GM18499 (cell line): ENCODE measurements around the gene SYVN1.
A peak's percentile ranks its signal among the peaks of the same experiment; 100 is the strongest.
"Not testable (repeated sequence)": the region's sequence is repeated elsewhere in the genome, so short reads cannot be mapped to it uniquely, and the experiment has no call there.

ENCODE experiments used
- ATAC-seq: cut with Tn5 transposase; IDR thresholded peaks from one replicate; pipeline ENCODE4 v1.9.1; 2021; ENCODE audit warnings: moderate number of reproducible peaks; ENCODE audit not compliant: insufficient read depth, unreplicated experiment

Gene SYVN1

GRCh38 chr11:65134240-65134951 is at the start of gene SYVN1:
Gene SYVN1, minus strand, starts transcription at chr11:65134519. Its CDS starts 918 bp downstream, at chr11:65133601.
- ATAC-seq = peak; percentile 31

- ATAC-seq = no peak
Observed at GRCh38 chr11:65183201-65183891, 49.0 kb upstream of the SYVN1 start.

- ATAC-seq = no peak
Observed at GRCh38 chr11:65182258-65183170, 48.2 kb upstream of the SYVN1 start.

DNA sequence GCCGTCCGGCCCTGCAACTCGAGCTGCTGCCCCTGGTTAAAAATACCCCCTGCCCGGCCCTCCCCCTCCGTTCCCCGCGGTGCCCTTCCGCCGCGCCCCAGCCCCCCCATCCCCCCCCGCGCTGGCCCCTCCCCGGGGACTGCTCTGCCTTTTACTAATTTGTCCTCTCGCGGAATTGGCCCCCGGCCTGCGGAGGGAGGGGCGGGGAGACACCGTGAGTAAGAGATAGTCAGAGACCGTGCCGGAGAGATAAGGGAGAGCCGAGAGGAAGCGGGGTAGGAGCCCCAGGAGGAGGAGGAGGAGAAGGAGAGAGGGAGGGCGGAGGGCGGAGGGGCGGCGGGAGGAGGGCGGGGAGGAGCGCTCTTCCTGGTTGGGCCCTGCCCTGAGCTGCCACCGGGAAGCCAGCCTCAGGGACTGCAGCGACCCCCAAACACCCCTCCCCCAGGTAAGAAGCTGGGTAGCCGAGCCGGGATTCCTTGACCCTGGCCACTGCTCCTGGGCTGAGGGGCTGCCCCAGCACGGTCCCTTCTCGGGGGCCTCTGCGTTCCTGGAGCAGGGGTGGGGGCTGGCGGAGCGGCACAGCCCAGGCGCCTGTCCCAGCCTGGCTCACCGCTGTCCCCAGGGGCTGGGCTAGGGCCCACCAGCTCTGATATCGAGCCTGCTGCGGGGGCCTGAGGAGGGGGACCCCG is 47.4 kb upstream of the SYVN1 start, which contains the start of gene CAPN1:
Gene CAPN1 (plus strand): TSS at position 360 of the 689 bp plus-strand sequence. CDS start 774 bp downstream, outside the sequence.
- ATAC-seq = no peak

GRCh38 chr11:65180877-65181568 is 46.7 kb upstream of the SYVN1 start:
- ATAC-seq = no peak

DNA sequence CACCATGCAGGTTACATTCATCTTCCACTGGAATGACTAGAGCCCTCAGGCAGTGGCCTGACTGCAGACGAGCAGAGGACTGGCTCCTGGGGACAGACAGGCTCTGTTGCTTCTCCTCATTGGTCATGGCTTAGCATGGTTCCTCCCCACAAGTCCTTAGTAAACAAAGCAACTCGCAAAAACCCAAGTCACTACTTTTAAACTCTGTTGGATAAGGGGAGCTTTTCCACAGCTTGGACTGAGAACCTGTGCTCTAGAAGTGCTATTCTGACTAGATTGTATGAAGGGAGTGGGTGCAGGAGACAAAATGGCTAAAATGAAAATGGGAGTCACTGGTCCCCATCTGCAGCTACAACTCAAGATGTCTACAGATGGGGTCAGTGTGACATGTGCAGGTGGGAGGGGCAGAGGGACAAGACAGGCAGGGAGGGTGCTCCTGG is 40.3 kb upstream of the SYVN1 start:
- ATAC-seq = not testable (repeated sequence)

- no peak for ATAC-seq
Observed at GRCh38 chr11:65172600-65172999, 38.3 kb upstream of the SYVN1 start.

DNA sequence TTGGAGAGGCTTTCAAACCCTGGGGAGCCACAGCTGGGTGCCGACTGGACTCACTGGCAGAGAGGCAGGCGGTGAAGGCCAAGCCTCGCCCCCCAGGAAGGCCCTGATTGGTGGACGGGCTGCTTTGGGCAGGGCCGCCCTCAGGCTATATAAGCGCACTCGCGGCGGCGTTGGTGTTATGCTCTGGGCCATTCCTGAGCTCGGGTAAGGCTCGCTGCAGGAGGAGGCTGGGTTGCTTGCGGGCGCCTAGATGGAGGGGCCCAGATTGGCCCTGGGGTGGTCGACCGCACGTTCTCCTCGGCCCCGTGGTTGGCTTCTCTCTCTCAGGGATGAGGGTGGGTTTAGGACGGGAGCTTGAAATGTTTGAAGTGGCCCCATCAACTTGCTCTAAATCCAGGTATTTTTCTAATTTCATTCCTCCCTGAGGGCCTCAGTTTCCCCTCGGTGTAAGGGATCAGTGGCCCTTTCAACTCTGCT is 35.8 kb upstream of the SYVN1 start, which contains the start of gene SPDYC:
Gene SPDYC (plus strand): TSS at position 176 of the 477 bp plus-strand sequence. CDS start 1,125 bp downstream, outside the sequence.
- ATAC-seq = no peak

GRCh38 chr11:65169164-65169641 is 34.9 kb upstream of the SYVN1 start:
- ATAC-seq = no peak

GRCh38 chr11:65167656-65168055 is 33.3 kb upstream of the SYVN1 start:
- no peak for ATAC-seq

- no peak for ATAC-seq
Observed at GRCh38 chr11:65166893-65167292, 32.6 kb upstream of the SYVN1 start.

DNA sequence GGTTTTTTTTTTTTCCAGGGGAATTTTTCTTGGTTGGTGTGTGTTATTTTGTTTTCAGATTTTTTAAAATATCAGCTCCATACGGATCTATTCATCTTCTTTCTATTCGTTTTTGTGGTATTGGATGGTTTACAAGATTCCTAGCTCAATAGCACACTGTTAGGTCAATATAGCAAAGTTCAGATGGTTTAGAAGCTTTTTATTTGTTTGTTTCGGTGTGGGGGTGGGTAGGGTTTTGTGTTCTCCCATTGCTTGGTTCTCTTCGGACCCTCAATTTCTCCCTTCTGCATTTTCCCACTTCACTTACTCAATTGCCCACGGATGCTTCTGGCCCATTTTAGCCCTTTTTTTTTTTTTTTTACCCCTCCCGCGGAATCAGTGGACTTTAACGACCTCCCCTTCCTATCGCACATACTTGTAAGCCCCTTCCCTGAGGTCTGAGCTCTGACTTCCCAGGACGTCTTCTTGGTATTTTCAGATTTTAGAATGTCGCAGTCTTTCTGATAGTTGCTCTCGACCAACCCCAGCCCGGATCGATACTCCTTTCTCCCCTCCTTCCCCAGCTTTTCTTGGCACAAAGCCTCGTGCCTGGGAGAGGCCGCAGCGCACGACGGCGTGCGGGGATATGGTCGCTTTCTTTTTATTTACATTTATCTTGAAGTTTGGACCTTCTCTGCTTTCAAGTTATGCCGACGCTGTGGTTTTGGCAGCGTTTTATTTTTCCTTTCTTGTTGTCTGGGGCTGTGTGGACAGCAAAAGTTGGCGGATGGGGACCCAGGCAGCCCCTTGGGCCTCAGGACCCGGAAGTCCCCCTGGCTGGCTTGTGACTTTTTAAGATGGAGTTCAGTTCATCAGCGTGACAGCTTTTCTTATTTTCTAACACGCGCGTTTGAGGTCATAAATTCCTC is 31.3 kb upstream of the SYVN1 start:
- no peak for ATAC-seq

DNA sequence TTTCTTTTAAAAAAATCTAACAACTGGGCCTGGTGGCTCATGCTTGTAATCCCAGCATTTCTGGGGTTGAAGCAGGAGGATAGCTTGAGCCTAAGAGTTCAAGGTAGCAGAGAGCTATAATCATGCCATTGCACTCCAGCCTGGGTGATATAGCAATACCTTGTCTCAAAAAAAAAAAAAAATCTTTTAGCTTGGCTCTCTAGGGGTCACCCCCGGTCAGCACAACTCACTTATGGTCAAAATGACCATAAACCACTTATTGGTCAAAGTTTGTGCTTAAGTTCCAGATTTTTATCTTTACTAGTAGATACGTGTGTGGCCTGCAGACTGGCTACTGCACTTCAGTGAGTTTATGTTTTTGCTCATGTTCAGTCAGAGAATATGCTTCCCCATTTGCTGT is 29.4 kb upstream of the SYVN1 start:
- no peak for ATAC-seq

DNA sequence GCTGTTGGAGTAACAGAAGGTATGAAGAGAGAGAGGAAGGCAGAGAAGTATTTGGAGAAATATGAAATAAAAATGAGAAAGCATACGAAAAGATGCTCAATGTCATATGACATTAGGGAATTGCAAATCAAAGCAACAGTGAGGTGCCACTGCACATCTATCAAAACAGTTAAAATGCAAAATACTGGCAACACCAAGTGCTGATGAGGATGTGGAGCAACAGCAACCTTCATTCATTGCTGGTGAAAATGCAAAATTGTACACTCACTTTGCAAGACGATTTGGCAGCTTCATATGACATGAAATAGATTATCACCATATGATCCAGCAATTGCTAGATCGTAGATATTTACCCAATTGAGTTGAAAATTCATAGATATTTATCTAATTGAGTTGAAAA is 26.3 kb upstream of the SYVN1 start:
- ATAC-seq = no peak

- no peak for ATAC-seq
Observed at GRCh38 chr11:65159012-65159411, 24.7 kb upstream of the SYVN1 start.

- ATAC-seq = no peak
Observed at GRCh38 chr11:65157336-65157735, 23.0 kb upstream of the SYVN1 start.

DNA sequence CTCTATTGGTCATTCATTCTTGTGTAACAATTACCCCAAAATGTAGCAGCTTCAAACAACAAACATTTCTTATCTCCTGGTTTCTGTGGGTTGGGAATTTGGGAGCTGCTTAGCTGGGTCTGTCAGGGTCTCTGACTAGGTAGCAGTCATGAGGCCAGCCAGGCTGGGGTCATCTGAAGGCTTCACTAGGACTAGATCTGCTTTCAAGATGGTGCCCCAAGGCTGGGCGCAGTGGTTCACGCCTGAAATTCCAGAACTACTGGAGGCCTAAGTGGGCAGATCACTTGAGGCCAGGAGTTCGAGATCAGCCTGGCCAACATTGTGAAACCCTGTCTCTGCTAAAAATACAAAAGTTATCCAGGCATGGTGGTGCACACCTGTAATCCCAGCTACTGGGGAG is 22.6 kb upstream of the SYVN1 start:
- no peak for ATAC-seq

- ATAC-seq = no peak
Observed at GRCh38 chr11:65156256-65156655, 21.9 kb upstream of the SYVN1 start.
